Ureter (tissue), 1 donor: ENCODE measurements around the gene NKX2-3. TPM values are rescaled to one million over a fixed set of nuclear protein-coding genes. Genes with fewer than 3 reads are reported as not detected.

ENCODE experiments used
- DNase-seq: peaks from one replicate; pipeline ENCODE4 v3.0.0-alpha.2; 2020; ENCODE audit warnings: low spot score
- total RNA-seq: library from RNA; stranded (reverse); gene quantifications from one replicate; pipeline ENCODE4 v1.2.4, GENCODE V29; 2023
- donor health status: DM: yes; HTN: yes; CAD: no.

NKX2-3 gene
- total RNA-seq, 1 donor from 2014 or later: not detected

GRCh38 chr10:99579971-99580370, 47.2 kb downstream of the NKX2-3 start:
- DNase-seq: no peak

DNA sequence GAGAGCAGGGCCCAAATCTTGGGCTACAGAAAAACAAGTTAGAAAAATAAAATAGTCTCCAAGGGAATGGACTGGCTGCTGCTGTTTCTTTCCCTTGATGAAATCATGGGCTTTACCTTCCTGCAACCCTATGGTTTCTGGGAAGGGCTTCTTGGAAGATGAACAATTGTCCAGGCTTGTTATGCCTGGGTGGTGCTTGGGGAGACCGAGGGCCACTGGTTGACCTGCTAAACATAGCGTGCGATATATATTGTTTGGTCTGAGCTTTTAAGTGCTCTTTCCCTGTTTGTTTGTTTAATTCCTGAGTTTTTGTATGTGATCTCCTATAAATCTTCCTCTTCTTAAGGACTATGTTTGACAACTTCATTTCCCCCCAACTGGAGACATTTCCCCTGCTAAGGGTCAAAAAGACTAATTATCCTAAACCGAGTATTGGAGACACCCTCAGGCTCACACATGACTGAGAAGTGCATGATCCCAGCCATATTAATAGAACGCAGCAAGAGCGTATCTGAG, 49.6 kb downstream of the NKX2-3 start:
- no peak for DNase-seq

- no peak for DNase-seq
These were observed 50.9 kb downstream of the NKX2-3 start for GRCh38 chr10:99583687-99584086.

Other genes with a start within 250 kb of the NKX2-3 start
- 1.1 TPM for gene CNNM1, start 203.6 kb upstream of the NKX2-3 start, total RNA-seq
- 41.3 TPM for gene GOT1, start 102.3 kb upstream of the NKX2-3 start, total RNA-seq
- gene SLC25A28, start 87.5 kb downstream of the NKX2-3 start, total RNA-seq: 54.2 TPM
- 28.0 TPM for gene ENTPD7, start 126.6 kb downstream of the NKX2-3 start, total RNA-seq
- gene COX15, start 199.2 kb downstream of the NKX2-3 start, total RNA-seq: 42.2 TPM
- 18.9 TPM for gene CUTC, start 199.3 kb downstream of the NKX2-3 start, total RNA-seq
- gene ABCC2, start 249.7 kb downstream of the NKX2-3 start, total RNA-seq: 1.5 TPM